HG02938 (cell line): ENCODE results near the gene GRIA2.

ENCODE experiments used
- ATAC-seq: cut with Tn5 transposase; IDR thresholded peaks from one replicate; pipeline ENCODE4 v1.9.1; 2021; ENCODE audit warnings: mild to moderate bottlenecking, moderate library complexity; ENCODE audit not compliant: unreplicated experiment

The GRIA2 gene

DNA sequence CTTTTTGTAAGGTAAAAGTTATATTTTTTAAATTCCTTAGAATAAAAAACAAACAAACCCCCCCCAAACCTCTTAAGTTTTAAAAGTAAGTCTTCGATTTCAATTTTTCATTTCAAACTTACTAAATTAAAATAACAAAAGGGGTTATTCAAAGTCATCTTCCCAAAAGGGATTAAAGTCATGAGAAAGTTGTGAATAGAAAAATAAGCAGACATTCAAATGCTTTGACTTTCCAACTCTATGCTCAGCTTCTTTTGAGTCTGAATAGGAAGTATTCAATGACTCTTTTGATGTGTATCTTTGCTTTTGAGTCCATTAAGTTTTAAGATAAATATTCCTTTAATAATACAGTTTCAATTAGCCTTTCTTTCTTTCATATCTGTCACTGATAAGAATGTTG, 138.3 kb downstream of the GRIA2 start:
- no peak for ATAC-seq

DNA sequence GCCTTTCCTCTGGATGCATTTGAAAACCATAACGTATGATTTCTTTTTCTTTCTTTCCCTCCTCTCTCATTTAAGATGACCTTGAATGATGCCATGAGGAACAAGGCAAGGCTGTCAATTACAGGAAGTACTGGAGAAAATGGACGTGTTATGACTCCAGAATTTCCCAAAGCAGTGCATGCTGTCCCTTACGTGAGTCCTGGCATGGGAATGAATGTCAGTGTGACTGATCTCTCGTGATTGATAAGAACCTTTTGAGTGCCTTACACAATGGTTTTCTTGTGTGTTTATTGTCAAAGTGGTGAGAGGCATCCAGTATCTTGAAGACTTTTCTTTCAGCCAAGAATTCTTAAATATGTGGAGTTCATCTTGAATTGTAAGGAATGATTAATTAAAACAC, 142.8 kb downstream of the GRIA2 start:
- no peak for ATAC-seq

DNA sequence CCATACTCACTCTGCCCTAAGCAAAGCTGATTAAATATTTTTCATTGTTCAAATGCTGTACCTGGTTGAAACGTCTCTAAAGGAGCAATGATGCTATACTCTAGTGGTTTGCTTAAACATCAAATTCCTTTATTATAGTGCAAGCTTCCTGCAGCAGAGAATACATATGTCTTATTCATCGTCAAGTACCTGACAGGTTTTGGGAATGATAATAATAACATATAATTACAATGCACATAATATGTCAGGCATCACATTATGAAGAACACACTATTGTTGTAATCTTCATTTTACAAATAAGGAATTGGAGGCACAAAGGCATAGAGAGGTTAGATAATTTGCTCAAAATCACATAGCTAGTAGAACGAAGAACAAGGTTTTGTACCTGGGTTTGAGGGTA, 151.6 kb downstream of the GRIA2 start:
- ATAC-seq = no peak

DNA sequence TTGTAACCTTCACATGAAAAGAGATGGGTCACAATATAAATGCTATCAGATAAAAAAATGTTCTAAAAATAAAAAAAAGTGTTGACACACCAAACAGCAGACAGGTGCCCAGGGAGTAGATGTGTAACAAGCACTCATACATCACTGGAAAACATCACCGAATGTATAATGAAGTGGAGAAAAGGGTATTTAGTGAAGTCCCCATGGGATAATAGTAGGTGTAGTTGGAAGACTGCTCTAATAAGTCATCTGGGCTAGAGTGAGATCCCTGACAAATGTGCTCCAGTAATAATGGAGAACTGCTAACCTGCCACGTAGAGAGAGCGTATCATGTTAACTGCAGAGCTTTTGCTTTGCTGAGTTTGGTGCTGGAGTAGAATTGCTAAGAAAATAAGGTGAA, 152.0 kb downstream of the GRIA2 start:
- no peak for ATAC-seq

DNA sequence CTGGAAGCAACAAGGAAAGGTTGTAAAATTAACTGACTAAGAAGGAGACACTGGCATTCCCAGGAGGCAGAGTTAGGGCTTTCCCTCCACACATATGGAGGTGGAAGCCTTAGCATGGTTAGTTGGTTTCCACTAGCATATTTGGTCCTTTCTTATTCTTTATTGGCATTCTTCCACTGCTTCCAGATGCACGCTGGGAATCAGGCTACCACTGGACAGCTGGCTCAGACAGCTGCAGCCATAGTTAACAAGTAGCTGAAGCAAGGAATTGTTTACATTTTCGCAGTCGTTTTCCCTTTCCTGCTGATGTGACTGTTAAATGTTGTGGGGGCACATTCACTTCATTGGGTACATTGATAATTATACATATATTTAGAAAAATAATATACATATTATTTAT, 169.2 kb downstream of the GRIA2 start:
- no peak for ATAC-seq

DNA sequence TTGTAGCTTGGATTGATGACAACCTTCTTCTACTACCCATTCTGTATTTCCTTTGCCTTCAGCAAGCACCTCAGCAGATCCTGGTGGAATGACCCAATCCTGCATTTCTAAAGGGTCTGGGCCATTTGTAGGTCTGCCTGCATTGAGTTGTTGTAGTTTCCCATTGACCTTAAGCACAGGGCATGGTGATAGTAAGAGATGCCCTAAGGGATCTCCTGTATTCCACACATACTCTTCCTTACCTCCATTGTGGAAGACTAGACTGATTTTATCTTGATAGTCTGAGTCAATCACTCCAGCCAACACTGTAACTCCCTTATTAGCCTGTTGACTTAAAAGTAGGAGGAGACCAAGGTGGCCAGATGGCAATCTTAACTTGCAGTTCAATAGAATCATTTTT, 184.5 kb downstream of the GRIA2 start:
- no peak for ATAC-seq
